ENCODE measurements around the gene FHAD1. TPM values are rescaled to one million over a fixed set of nuclear protein-coding genes. Genes with fewer than 3 reads are reported as not detected.

Gene FHAD1
- total RNA-seq, 2 donors from 2014 or later, result 0.27 to 6.5 TPM

- H3K36me3 ChIP-seq, result no peaks in the 10 kb centered on the region
- 64% methylated on average over 17 of the region's 17 CpGs for WGBS
- H3K27ac ChIP-seq, result no peak overlapping the region
- no peak for DNase-seq (ENCODE audit: low spot score)
- no peak overlapping the region for H3K4me3 ChIP-seq
- intact Hi-C loops (cut with DNase I), result no loop called here
- H3K4me1 ChIP-seq (replicated peaks), result peaks cover 7% of the 10 kb centered on the region
- H3K9me3 ChIP-seq, result no peaks in the 10 kb centered on the region
- no peak for TF ChIP-seq POLR2AphosphoS5 (IDR thresholded peaks at IDR 0.05)
- no peaks in the 10 kb centered on the region for H3K27me3 ChIP-seq (replicated peaks; ENCODE audit: insufficient read depth)
These were observed 90.8 kb downstream of the FHAD1 start for GRCh38 chr1:15337656-15338402.

GRCh38 chr1:15339570-15339969 lies 92.5 kb downstream of the FHAD1 start:
- no peaks in the 10 kb centered on the region for H3K27me3 ChIP-seq (replicated peaks; ENCODE audit: insufficient read depth)
- DNase-seq (ENCODE audit: low spot score), result no peak
- H3K4me3 ChIP-seq, result no peak overlapping the region
- intact Hi-C loops (cut with DNase I), result no loop called here
- no peaks in the 10 kb centered on the region for H3K9me3 ChIP-seq
- peak overlapping the region in 1 of 2 donors; percentile 6 for H3K27ac ChIP-seq
- 84% methylated on average over 4 of the region's 4 CpGs for WGBS
- H3K36me3 ChIP-seq, result no peaks in the 10 kb centered on the region
- no peak for TF ChIP-seq POLR2A (IDR thresholded peaks at IDR 0.05)
- no peak for TF ChIP-seq POLR2AphosphoS5 (IDR thresholded peaks at IDR 0.05)
- TF ChIP-seq CTCF (IDR thresholded peaks at IDR 0.05), result no peak
- peaks cover 7% of the 10 kb centered on the region for H3K4me1 ChIP-seq (replicated peaks)

GRCh38 chr1:15341228-15341627 lies 94.2 kb downstream of the FHAD1 start:
- intact Hi-C loops (cut with DNase I), result loop anchor here (5.0 kb wide), 1 partner anchor 66 kb away; the partner anchor contains the start of gene EFHD2
- H3K4me1 ChIP-seq (replicated peaks), result peaks cover 7% of the 10 kb centered on the region
- no peaks in the 10 kb centered on the region for H3K27me3 ChIP-seq (replicated peaks; ENCODE audit: insufficient read depth)
- peak overlapping the region; percentile 70 to 75 for H3K27ac ChIP-seq
- no peaks in the 10 kb centered on the region for H3K9me3 ChIP-seq
- 77% methylated on average over 2 of the region's 2 CpGs for WGBS
- no peak for DNase-seq (ENCODE audit: low spot score)
- H3K4me3 ChIP-seq, result no peak overlapping the region
- TF ChIP-seq POLR2AphosphoS5 (IDR thresholded peaks at IDR 0.05), result no peak
- no peak for TF ChIP-seq CTCF (IDR thresholded peaks at IDR 0.05)
- TF ChIP-seq POLR2A (IDR thresholded peaks at IDR 0.05), result no peak
- H3K36me3 ChIP-seq, result no peaks in the 10 kb centered on the region

- Histone ChIP-seq H3K27me3 (replicated peaks; ENCODE audit: insufficient read depth) (no peaks in the 10 kb centered on the region), H3K27ac (peak overlapping the region; percentile 70 to 75), H3K9me3 (no peaks in the 10 kb centered on the region), H3K36me3 (no peaks in the 10 kb centered on the region), H3K4me3 (no peak overlapping the region), H3K4me1 (replicated peaks) (peaks cover 7% of the 10 kb centered on the region)
- intact Hi-C loops (cut with DNase I), result loop anchor here (5.0 kb wide), 1 partner anchor 65 kb away; the partner anchor contains the start of gene EFHD2
- WGBS, result 32% methylated on average over 12 of the region's 12 CpGs
- DNase-seq (ENCODE audit: low spot score), result peak; percentile 77
- TF ChIP-seq POLR2AphosphoS5 (IDR thresholded peaks at IDR 0.05) (peak; percentile 89), CTCF (IDR thresholded peaks at IDR 0.05) (no peak), POLR2A (IDR thresholded peaks at IDR 0.05) (peak; percentile 23)
These were observed 94.8 kb downstream of the FHAD1 start for GRCh38 chr1:15341634-15342407.

- H3K9me3 ChIP-seq, result no peaks in the 10 kb centered on the region
- H3K4me1 ChIP-seq (replicated peaks), result peaks cover 7% of the 10 kb centered on the region
- peak overlapping the region; percentile 70 to 75 for H3K27ac ChIP-seq
- TF ChIP-seq POLR2A (IDR thresholded peaks at IDR 0.05) (no peak), POLR2AphosphoS5 (IDR thresholded peaks at IDR 0.05) (no peak), CTCF (IDR thresholded peaks at IDR 0.05) (no peak)
- 49% methylated on average over 4 of the region's 4 CpGs for WGBS
- H3K27me3 ChIP-seq (replicated peaks; ENCODE audit: insufficient read depth), result no peaks in the 10 kb centered on the region
- H3K36me3 ChIP-seq, result no peaks in the 10 kb centered on the region
- intact Hi-C loops (cut with DNase I), result loop anchor here (5.0 kb wide), 1 partner anchor 65 kb away; the partner anchor contains the start of gene EFHD2
- no peak overlapping the region for H3K4me3 ChIP-seq
- no peak for DNase-seq (ENCODE audit: low spot score)
These were observed 95.5 kb downstream of the FHAD1 start for GRCh38 chr1:15342408-15342967.

All from prostate gland (tissue), 2 donors.